ENCODE measurements around the gene FSIP1. TPM values are rescaled to one million over a fixed set of nuclear protein-coding genes. Genes with fewer than 3 reads are reported as not detected.

Gene FSIP1
- total RNA-seq, 1 donor from 2014 or later: 2.5 TPM

GRCh38 chr15:39586387-39587095 lies 196.1 kb downstream of the FSIP1 start:
- Mint-ChIP-seq H3K27me3 (ENCODE audit: insufficient read depth, low read depth) (peaks cover 3% of the 10 kb centered on the region), H3K27ac (no peak overlapping the region), H3K4me3 (no peak overlapping the region), H3K9me3 (no peaks in the 10 kb centered on the region), H3K36me3 (peaks cover 41% of the 10 kb centered on the region), H3K4me1 (peaks cover 23% of the 10 kb centered on the region)
- H3K4me1 ChIP-seq: peaks cover 6% of the 10 kb centered on the region
- no peaks in the 10 kb centered on the region for H3K27me3 ChIP-seq
- no peak overlapping the region for H2AFZ ChIP-seq (replicated peaks)
- no peak overlapping the region for H3K4me3 ChIP-seq
- no peaks in the 10 kb centered on the region for H3K36me3 ChIP-seq
- H3K9me3 ChIP-seq (ENCODE audit: low read depth): no peaks in the 10 kb centered on the region
- peaks cover 6% of the 10 kb centered on the region for H3K79me2 ChIP-seq (ENCODE audit: low read depth)
- no peak for TF ChIP-seq EZH2 (IDR thresholded peaks at IDR 0.05)
- no peak for TF ChIP-seq CTCF (IDR thresholded peaks at IDR 0.05)
- no peak for TF ChIP-seq EZH2phosphoT487 (IDR thresholded peaks at IDR 0.05)
- no peaks in the 10 kb centered on the region for H3F3A ChIP-seq (ENCODE audit: low read depth)
- H3K27ac ChIP-seq: no peak overlapping the region
- H3K9ac ChIP-seq: no peak overlapping the region
- no peak overlapping the region for H3K4me2 ChIP-seq
- H4K20me1 ChIP-seq (ENCODE audit: low read depth): no peaks in the 10 kb centered on the region
- DNase-seq (ENCODE audit: low spot score): no peak

GRCh38 chr15:39585871-39586301 lies 196.8 kb downstream of the FSIP1 start:
- peaks cover 27% of the 10 kb centered on the region for H3K4me1 Mint-ChIP-seq
- no peaks in the 10 kb centered on the region for H4K20me1 ChIP-seq (ENCODE audit: low read depth)
- H3K27me3 ChIP-seq: no peaks in the 10 kb centered on the region
- H3K36me3 Mint-ChIP-seq: peaks cover 34% of the 10 kb centered on the region
- H3K36me3 ChIP-seq: no peaks in the 10 kb centered on the region
- H3K9me3 ChIP-seq (ENCODE audit: low read depth): no peaks in the 10 kb centered on the region
- no peak overlapping the region for H3K4me3 ChIP-seq
- no peak overlapping the region for H3K9ac ChIP-seq
- H3K4me2 ChIP-seq: no peak overlapping the region
- H3K9me3 Mint-ChIP-seq: no peaks in the 10 kb centered on the region
- peaks cover 8% of the 10 kb centered on the region for H3K4me1 ChIP-seq
- no peaks in the 10 kb centered on the region for H3F3A ChIP-seq (ENCODE audit: low read depth)
- H2AFZ ChIP-seq (replicated peaks): no peak overlapping the region
- H3K79me2 ChIP-seq (ENCODE audit: low read depth): peaks cover 8% of the 10 kb centered on the region
- H3K4me3 Mint-ChIP-seq: no peak overlapping the region
- peaks cover 8% of the 10 kb centered on the region for H3K27me3 Mint-ChIP-seq (ENCODE audit: insufficient read depth, low read depth)
- H3K27ac ChIP-seq: no peak overlapping the region
- no peak overlapping the region for H3K27ac Mint-ChIP-seq
- no peak for TF ChIP-seq CTCF (IDR thresholded peaks at IDR 0.05)
- TF ChIP-seq EZH2 (IDR thresholded peaks at IDR 0.05): no peak
- TF ChIP-seq EZH2phosphoT487 (IDR thresholded peaks at IDR 0.05): no peak
- DNase-seq (ENCODE audit: low spot score): no peak

DNA sequence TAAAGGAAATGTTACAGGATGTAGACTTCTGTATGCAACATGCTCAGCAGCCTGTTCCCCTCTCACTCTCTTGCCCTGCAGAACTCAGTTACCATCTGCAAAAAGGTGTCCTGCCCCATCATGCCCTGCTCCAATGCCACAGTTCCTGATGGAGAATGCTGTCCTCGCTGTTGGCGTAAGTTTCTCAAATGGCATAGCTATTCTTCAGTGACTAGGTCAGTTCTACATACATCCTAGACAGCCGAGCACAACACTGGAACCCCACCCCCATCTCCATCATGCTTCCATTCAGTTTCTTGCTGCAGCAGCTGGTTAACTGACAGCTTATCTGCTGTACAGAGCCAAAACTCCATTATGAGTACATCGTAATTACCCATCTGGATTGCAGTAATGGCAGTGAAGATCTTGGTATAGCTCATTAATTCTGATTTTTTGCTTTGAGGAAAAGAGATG lies 197.2 kb downstream of the FSIP1 start:
- H3K36me3 Mint-ChIP-seq: peaks cover 34% of the 10 kb centered on the region
- peaks cover 8% of the 10 kb centered on the region for H3K79me2 ChIP-seq (ENCODE audit: low read depth)
- H3K36me3 ChIP-seq: no peaks in the 10 kb centered on the region
- no peak overlapping the region for H3K9ac ChIP-seq
- H3K4me2 ChIP-seq: no peak overlapping the region
- DNase-seq (ENCODE audit: low spot score): no peak
- H3K4me1 ChIP-seq: peaks cover 8% of the 10 kb centered on the region
- H3K4me1 Mint-ChIP-seq: peaks cover 27% of the 10 kb centered on the region
- H2AFZ ChIP-seq (replicated peaks): no peak overlapping the region
- H3K27me3 Mint-ChIP-seq (ENCODE audit: insufficient read depth, low read depth): peaks cover 8% of the 10 kb centered on the region
- H3K9me3 Mint-ChIP-seq: no peaks in the 10 kb centered on the region
- H3F3A ChIP-seq (ENCODE audit: low read depth): no peaks in the 10 kb centered on the region
- no peak overlapping the region for H3K4me3 Mint-ChIP-seq
- no peak overlapping the region for H3K4me3 ChIP-seq
- H3K9me3 ChIP-seq (ENCODE audit: low read depth): no peaks in the 10 kb centered on the region
- no peak for TF ChIP-seq CTCF (IDR thresholded peaks at IDR 0.05)
- no peak for TF ChIP-seq EZH2phosphoT487 (IDR thresholded peaks at IDR 0.05)
- no peak overlapping the region for H3K27ac Mint-ChIP-seq
- H3K27ac ChIP-seq: no peak overlapping the region
- H3K27me3 ChIP-seq: no peaks in the 10 kb centered on the region
- no peaks in the 10 kb centered on the region for H4K20me1 ChIP-seq (ENCODE audit: low read depth)

Data from neural progenitor cell (in vitro differentiated cells).